Measurements from ENCODE around the gene KIF25.

- TF ChIP-seq NFIC (IDR thresholded peaks at IDR 0.05) = no peak
- no peak for TF ChIP-seq RAD21 (IDR thresholded peaks at IDR 0.05; ENCODE audit: low read depth)
- TF ChIP-seq CREB1 (IDR thresholded peaks at IDR 0.05; ENCODE audit: low read depth) = no peak
- no peak for TF ChIP-seq USF1 (IDR thresholded peaks at IDR 0.05)
- no peak for TF ChIP-seq MAX (IDR thresholded peaks at IDR 0.05)
- TF ChIP-seq REST (IDR thresholded peaks at IDR 0.05; ENCODE audit: low read depth) = no peak
- TF ChIP-seq TAF1 (IDR thresholded peaks at IDR 0.05; ENCODE audit: low read depth) = no peak
- no peak for TF ChIP-seq TCF12 (IDR thresholded peaks at IDR 0.05; ENCODE audit: low read depth)
- TF ChIP-seq EP300 (IDR thresholded peaks at IDR 0.05; ENCODE audit: borderline replicate concordance) = no peak
- no peak for TF ChIP-seq ZBTB7A (IDR thresholded peaks at IDR 0.05; ENCODE audit: low read depth)
- TF ChIP-seq YY1 (IDR thresholded peaks at IDR 0.05; ENCODE audit: low read depth) = no peak
Observed at GRCh38 chr6:168058691-168059551, 61.5 kb downstream of the KIF25 start.

All from Ishikawa (cell line).